GM19395 (cell line): Measurements from ENCODE around the gene CNN3.
"Not testable (repeated sequence)": the region's sequence is repeated elsewhere in the genome, so short reads cannot be mapped to it uniquely, and the experiment has no call there.

Experiments
- ATAC-seq: cut with Tn5 transposase; IDR thresholded peaks from one replicate; pipeline ENCODE4 v1.9.1; 2021; ENCODE audit warnings: mild to moderate bottlenecking, moderate library complexity; ENCODE audit not compliant: unreplicated experiment

The CNN3 gene

DNA sequence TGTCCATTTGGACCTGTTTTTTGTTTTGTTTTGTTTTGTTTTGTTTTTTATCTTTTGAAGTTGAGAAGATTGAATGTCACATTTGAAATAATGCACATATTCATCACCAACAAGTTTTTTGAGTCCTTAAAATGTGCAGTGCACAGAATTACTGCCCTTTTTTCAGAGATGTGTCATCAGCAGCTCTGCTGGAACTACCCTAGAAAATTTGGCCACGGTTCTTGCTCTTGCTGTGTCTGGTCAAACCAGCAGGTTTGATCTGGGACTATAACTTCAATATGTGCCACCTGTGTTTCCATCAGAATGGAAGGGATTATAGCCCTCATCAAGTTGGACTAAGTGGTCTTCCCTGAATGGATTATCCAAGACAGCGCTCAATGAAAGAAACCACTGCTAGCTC, 24.1 kb upstream of the CNN3 start:
- ATAC-seq = no peak

DNA sequence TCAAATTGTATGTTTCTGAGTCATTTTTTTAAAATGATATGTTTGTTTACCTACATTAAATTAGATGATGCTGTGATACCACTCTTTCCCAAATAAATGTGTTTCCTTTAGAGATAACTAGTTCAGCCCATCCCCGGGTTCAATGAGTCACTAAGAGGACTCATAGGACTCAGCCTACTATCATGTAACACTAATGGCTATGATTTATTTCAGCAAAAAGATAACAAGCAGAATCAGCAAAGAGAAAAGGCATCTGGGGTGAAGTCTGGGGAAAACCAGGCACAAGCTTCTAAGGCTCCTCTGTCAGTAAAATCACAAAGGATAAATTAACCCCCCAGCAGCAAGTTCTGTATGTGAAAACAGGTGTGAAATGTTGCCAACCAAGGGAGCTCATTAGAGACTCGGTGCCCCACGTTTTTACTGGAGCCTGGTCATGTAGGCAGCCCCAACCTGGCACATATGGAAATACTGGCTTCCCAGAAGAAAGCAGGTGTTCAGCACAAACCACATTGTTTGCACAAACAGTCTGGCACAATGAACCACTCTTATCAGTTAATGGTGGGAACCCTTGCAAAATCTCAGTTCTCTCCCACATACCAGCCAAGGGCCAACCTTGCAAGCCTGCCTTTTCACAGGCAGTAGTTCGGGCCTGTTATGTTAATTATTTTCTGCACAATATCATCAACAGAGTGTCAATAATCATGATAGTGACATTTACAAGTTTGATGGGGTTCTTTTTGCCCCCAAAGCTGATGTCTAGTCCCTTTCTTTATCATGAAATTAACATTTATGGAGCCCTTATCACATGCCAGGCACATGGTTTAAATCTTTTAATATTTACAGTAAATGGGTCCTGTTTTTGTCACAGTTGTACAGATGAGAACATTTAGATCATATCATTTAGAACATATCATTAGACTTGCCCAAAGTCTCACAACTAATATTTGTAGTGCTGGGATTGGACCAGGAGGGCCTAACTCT, 23.1 kb upstream of the CNN3 start:
- ATAC-seq = no peak

DNA sequence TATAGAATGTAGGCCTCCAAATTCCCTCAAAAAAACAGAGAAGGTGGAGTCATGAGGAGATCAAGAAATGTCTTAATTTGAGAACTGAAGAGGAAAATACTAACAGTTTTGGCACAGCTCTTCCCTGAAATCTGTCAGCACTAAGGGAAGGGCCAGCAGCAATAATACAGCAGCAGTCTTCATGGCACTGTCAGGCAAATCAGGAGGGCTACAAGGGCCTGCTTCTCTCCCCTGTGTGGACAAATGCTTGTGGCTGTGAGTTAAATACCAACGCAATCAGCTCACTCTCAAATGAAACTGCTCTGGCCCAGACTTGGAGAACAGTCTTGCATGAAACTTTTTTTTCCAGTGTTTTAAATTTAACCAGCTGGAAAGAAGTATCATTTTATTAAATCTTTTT, 20.5 kb upstream of the CNN3 start:
- no peak for ATAC-seq

DNA sequence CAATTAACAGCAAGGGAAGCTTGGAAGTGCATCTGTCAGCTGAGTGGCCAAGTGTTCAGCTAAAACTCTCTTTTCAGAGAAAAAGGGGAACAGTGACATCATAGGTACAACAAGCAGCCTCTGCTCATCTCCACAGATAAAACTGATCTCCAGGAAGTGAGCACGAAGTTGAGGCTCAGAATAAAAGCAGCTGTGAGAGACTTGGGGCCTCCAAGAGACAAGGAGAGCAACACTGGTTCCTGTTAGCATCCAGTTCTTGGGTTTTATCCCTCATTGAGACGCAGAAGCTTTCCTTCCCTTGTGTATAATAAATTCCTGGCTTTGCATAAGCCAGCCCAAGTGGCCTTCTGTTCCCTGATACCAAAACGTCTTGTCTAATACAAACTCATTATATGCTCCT, 20.0 kb upstream of the CNN3 start:
- ATAC-seq = no peak

DNA sequence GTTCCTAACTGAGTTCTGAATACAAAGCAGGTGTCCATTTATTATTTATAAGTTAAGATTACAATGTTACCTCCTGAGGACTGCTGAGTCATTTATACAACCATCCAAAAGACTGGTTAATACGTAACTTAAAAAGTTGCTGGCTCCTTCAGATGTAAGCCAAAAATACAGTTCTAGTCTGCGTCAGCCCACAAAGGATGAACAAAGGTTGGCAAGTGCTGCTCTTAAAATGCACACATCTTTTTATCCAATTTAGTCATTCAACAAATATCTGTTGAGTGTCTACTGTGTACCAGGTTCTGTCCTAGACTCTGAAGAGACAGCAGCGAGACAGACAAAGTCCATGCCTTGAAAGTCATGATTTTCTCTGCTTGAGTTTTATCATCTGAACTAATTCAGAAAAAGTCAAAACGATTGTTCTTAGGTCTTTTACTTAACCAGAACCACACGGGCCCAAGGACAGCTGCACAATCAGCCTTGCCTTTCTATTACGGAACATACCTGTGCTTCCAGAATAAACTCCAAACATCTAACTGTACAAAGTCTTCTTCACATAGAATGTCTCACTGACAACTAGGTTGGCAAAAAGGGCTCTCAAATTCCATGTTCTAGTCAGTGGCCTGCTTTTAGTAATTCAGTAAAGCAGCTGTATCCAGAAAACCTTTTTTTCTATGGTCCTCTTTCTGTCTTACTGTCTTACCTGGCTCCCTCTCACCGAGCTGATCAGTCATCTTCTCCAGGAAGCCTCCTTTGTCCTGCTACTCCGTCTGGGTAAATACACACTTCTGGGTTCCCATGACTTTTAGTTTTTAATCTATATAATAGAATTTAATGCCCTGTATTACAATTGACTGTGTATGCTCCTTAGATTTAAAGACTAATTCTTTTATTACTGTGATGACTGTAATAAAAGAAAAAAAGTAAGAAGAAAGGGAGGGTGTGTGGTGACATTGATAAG, 15.5 kb upstream of the CNN3 start:
- peak; percentile 66 for ATAC-seq

DNA sequence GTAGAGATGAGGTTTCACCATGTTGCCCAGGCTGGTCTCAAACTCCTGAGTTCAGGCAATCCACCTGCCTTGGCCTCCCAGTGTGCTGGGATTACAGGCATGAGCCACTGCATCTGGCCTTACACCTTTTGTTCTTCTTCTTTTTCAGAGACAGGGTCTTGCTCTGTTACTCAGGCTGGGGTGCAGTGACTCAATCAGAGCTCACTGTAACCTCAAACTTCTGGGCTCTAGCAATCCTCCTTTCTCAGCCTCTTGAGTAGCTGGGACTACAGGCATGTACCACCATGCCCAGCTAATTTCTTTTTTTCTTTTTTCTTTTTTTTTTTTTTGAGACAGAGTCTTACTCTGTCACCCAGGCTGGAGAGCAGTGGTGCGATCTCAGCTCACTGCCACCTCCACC, 14.6 kb upstream of the CNN3 start:
- not testable (repeated sequence) for ATAC-seq

DNA sequence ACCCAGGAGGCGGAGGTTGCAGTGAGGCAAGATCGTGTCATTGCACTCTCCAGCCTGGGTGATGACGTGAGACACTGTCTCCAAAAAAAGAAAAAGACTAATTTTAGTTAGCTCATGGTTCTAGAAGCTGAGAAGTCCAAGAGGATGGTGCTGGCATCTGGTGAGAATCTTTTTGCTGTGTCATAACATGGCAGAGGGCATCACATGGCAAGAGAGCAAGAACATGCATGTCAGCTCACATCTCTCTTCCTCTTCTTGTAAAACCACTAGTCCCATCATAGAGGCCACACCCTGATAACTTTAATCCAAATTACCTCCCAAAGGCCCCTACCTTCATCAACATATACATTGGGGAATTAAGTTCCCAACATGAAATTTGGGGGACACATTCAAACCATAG, 13.8 kb upstream of the CNN3 start:
- ATAC-seq = no peak

DNA sequence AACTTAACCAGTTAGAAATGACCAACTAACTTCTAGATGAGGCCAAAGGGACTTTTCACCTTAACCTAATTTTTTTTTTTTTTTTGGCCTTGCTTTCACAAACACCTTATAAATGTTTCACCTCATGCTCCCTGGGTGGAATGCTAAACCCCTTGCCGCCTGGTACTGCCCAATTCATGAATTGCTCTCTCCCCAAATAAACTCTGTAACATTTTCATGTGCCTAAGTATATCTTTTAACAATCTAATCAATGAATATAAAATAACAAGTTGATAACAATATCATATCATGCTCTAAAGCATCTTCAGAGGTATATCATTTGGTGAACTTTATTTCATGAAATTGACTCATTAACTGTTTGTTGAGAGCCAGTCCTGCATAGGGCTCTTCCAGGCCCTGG, 10.9 kb upstream of the CNN3 start:
- no peak for ATAC-seq

DNA sequence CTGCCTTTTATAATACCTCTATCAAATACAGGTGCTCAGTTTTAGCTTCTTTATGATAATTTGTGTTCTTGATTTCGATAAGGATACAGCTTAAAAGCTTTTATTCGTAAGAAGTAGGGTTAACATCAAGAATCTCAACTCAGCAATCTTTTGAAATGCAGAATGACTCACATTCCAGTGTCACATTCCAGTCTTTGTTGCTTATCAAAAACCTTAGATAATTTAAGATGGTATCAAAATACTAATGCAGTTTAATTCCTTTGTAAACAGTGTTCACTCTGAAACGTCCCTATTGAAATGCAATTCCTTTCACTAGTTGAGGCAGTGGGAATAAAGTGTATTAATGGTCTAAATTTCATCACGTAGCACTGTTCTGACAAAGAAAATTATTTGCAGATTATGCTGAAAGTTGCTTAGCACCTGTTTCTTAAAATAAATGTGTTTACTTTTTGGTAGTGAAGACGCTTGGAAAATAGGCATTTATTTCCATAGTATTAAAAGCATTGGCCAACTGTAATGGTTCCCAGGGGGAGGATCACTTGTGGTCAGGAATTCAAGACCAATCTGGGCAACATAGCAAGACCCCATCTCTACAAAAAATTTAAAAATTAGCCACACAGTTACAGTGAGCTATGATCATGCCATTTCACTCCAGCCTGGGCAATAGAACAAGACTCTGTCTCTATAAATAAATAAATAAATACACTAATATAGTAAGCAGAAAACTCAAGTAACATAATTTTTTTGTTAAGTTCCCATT, 10.1 kb upstream of the CNN3 start:
- no peak for ATAC-seq

DNA sequence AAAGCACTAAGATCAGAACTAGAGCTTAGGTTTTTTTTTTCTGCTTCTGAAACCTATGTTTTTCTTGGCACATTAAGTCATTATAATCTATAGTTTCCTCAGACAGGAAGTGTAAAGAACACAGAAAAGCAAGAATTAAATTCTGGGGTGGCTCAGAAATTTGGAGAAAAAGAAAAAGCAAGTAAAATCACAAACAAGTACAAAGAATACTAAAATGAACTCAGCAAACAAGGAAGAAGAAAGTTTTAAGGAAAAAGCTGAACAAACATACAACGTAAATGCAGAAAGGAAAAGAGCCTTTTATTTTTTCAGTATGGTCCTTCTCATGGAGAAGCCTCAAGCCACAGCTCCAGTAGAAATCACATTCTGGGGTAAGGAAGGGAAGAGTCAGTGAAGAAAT, 8.6 kb upstream of the CNN3 start:
- ATAC-seq = no peak

DNA sequence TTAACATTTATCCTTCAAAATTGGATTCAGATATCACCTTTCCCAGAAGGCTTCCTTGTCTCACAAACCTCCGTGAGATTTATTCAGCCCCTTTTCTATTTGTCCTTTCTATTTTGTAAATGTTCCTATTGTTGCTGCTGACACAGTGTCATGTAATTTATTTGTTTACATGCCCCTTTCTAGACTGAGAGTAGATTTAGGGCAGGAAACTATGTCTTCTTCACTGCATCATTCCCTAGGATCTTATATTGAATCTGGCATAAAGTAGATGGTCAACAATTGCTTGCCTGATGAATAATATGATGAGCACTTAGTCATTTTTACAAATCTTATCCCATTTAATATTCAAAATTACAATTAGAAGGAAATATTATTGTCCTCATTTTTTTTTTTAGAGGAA, 8.1 kb upstream of the CNN3 start:
- ATAC-seq = no peak

DNA sequence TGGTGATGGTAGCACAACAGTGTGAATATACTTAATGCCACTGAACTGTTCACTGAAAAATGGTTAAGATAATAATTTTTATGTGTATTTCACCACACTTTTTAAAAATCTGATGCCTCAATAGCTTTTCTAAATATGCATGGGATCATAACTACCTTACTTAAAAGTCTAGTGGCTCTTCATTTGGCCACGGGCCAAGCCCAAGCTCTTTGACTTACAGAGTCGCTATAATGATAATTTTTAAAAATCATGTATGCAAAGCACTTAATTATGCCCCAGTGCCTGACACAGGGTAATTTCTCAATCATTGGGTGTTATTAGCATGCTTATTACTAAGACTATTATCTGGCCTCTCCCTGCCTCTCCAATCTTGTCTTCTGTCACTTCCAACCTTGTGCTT, 7.6 kb upstream of the CNN3 start:
- no peak for ATAC-seq

DNA sequence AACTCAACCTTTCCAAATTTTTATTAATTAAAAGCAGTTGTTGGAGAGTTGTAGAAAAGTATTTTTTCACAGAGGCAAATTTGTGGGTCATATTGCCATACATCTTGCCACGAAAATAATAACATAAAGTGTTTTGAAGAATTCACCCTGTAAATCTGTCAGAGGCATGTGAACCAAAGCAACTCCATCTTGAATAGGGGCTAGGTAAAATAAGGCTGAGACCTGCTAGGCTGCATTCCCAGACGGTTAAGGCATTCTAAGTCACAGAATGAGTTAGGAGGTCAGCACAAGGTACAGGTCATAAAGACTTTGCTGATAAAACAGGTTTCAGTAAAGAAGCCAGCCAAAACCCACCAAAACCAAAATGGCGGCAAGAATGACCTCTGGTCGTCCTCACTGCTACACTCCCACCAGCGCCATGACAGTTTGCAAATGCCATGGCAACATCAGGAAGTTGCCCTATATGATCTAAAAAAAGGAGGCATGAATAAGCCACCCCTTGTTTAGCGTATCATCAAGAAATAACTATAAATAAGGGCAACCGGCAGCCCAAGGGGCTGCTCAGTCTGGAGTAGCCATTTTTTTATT, 4.4 kb upstream of the CNN3 start:
- no peak for ATAC-seq

DNA sequence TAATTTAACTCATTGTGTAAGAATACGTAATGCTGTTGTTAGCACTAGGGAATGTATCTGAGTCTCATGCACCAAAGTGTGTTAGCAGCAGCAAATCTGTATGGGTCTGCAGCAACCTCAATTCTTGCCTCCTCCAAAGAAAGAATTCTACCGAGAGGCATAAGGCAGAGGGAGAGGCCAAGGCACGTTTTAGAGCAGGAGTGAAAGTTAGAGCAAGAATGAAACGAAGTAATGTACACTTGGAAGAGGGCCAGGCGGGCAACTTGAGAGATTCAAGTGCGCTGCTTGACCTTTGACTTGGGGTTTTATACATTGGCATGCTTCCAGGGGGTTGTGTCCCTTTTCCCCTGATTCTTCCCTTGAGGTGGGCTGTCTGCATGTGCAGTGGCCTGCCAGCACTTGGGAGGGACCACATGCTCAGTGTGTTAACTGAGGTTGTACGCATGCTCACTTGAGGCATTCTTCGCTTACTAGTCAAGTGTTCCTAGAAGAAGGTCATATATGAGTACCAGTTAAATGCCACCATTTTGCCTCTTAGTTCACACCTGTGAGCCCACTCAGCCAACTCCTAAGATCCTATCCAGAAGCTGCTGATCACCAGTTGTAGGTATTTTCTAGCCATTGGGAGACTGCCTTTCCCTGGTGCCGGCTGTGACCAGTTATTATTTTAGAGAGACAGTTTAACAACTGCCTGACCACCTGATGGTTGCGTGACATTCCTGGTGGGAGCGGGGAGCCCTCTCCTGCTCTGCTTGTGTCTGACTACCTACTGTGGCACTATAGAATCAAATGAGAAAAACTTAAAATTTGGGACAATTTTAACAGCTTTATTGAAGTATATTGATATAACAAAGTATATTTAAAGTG, 2.7 kb upstream of the CNN3 start:
- no peak for ATAC-seq

DNA sequence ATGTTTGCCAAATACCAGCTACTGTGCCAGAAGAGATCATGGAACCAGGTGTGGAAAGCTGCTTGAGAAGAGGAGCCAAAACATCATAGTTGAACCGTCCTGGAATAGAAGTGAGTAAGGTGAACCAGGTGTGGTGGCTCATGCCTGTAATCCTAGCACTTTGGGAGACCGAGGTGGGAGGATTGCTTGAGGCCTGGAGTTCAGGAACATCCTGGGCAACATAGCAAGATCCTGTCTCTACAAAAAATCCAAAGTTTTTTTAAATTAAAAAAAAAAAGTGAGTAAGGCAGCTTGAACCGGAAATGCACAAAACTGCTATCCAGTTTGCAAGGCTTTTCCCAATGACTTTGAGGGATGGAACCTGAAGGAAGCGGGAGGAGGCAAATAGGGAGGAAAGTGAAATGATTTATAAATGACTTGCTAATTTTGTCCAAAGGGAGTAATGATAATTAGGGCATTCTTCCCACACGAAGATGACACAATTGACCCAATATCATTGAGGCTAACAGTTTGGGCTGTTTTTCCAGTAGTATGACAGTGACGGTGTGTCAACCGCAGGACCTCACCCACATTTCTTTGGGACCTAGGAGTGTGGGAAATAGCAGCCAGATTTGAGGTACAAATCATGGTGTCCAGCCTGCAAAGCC, 1.5 kb upstream of the CNN3 start:
- no peak for ATAC-seq

DNA sequence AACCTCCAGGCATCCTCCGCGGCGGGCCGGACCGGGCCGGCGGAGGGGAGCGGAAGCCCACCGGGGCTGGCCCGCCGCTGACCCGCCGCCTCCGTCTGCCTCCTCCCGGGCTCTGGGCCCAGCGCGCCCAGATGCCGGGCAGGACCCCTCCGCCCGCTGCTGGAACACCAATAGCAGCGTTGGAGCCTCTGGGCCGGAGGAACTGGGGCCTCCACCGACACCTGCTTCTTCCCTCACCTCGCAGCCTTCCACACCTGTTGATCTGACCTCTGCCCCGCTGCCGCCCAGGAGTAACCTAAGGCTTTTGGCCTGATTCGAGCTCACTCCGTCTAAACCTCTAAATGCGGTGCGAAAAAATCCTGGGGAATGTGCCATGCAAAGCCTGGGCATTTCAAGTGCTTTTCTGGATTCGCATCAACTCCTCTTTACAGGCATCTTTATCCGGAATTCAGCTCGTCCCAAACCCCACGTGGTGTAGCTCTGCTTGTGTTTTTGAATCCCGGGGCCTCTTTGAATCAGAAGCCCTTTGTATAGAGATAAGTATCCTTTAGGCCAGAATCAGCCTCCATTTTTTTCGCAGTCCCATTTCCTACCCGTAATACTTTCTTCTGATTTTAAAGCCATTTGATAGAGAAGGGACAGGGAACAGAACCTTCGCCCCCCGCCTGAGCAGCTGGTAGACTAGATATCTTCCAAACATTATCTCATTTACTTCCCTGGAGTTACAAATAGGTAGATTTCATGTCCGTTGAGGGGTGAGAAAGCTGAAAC, 680 bp upstream of the CNN3 start:
- no peak for ATAC-seq

DNA sequence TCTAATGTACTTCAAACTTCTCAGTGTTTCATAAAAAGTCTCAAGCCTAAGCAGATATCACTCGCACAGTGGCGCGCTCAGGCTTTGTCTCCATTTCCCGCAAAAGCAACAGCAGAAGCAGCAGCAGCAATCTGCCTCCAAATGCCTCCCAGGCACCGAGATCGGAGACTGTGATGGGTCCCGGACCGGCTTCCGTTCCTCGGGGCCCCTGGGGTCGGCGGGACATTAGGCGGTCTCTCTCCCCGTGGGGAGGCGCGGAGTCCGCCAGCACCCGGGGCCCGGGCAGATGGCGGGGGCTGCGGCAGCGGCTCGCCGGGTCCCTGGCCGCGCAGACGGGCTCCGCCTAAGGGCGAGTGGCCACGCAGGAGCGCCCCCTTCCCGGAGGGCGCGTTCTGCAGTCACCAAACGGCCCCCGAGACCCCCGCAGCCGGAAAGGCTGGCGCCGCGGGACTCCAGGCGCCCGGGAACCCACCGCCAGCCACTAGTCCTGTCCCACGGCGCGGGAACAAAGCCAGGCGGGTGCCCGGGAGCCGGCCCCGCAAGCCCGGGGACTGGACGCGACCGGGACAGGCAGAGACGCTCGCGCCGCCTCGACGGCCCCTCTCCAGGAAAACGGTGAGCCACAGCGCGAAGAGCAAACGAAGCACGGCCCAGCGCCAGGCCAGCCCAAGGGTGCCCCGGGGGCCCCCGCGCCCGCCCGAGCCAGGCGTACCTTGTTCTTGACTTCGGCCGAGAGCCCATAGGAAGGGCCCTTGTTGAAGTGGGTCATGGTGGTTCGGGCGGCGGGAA, 590 bp downstream of the CNN3 start:
- ATAC-seq = peak; percentile 39
